GM12878 (cell line): ENCODE measurements around the gene EIF2A.
"Not testable (repeated sequence)": the region's sequence is repeated elsewhere in the genome, so short reads cannot be mapped to it uniquely, and the experiment has no call there.

Experiments used
- CBFB ChIP-seq: IDR thresholded peaks from 2 replicates; pipeline ENCODE4 v1.6.1; 2016; ENCODE audit warnings: antibody characterized with exemption, low read depth
- CEBPB ChIP-seq, 2 experiments: fragments of 150-350 bp in 1 of 2; IDR thresholded peaks; 2 replicates each; pipeline ENCODE4 v1.6.1; 2012 to 2014; ENCODE audit warnings: low read depth in 2 of 2, low read length in 2 of 2, borderline replicate concordance in 1 of 2, inconsistent platforms in 1 of 2
- EGR1 ChIP-seq, 2 experiments: IDR thresholded peaks; 1 replicate in 1 of 2; 2 replicates in 1 of 2; pipeline ENCODE4 v1.6.1; 2011 to 2012; ENCODE audit warnings: low read depth in 2 of 2, low read length in 2 of 2, borderline replicate concordance in 1 of 2, mild to moderate bottlenecking in 1 of 2, moderate library complexity in 1 of 2
- KDM1A ChIP-seq: fragments of 200-600 bp; sonication (generic); IDR thresholded peaks from 2 replicates; pipeline ENCODE4 v1.6.1; 2016; ENCODE audit warnings: borderline replicate concordance
- POLR2AphosphoS2 ChIP-seq: IDR thresholded peaks from 2 replicates; pipeline ENCODE4 v1.6.1; 2011; ENCODE audit warnings: low read depth, mild to moderate bottlenecking, low read length, improper control_type of control experiment, moderate library complexity
- SIN3A ChIP-seq: IDR thresholded peaks from 2 replicates; pipeline ENCODE4 v1.6.1; 2012; ENCODE audit warnings: low read depth, low read length, improper control_type of control experiment
- ZNF274 ChIP-seq: IDR thresholded peaks from one replicate; pipeline ENCODE4 v1.8.0; 2011; ENCODE audit not compliant: insufficient read length, insufficient read depth
- TF ChIP-seq, protein P1 (sequence below), 3 experiments: IDR thresholded peaks in 2 of 3; conservative IDR thresholded peaks in 1 of 3; 2 replicates each; pipeline ENCODE4 v1.5.1; 2011; ENCODE audit warnings: low read depth in 3 of 3, low read length in 3 of 3, mild to moderate bottlenecking in 3 of 3, control low read depth in 2 of 3, moderate library complexity in 2 of 3, inconsistent platforms in 1 of 3, mixed read lengths in 1 of 3; ENCODE audit not compliant: control insufficient read depth in 2 of 3, insufficient read depth in 1 of 3; ENCODE audit errors: extremely low read depth in 1 of 3

DNA sequence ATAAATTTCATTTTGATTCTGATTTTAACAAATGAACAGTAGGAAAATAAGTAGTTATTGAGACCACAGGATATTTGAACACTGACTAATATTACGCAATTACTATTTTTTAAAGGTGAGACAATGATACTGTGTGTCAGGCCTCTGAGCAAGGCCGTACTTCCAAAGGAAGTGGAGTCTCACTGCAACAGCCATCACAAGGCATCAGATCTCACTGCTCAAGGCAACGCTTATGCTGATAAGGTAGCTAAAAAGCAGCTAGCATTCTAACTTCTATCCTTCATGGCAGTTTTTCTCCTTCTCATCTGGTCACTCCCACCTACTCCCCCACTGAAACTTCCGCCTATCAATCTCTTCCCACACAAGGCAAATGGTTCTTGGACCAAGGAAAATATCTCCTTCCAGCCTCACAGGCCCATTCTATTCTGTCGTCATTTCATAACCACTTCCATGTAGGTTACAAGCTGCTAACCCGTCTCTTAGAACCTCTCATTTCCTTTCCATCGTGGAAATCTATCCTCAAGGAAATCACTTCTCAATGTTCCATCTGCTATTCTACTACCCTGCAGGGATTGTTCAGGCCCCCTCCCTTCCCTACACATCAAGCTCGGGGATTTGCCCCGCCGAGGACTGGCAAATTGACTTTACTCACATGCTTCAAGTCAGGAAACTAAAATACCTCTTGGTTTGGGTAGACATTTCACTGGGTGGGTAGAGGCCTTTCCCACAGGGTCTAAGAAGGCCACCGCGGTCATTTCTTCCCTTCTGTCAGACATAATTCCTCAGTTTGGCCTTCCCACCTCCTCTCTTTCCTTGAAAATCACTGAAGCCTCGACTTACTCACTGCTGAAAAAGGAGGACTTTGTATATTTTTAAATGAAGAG, 54.3 kb downstream of the EIF2A start:
- TF ChIP-seq, protein P1, sequence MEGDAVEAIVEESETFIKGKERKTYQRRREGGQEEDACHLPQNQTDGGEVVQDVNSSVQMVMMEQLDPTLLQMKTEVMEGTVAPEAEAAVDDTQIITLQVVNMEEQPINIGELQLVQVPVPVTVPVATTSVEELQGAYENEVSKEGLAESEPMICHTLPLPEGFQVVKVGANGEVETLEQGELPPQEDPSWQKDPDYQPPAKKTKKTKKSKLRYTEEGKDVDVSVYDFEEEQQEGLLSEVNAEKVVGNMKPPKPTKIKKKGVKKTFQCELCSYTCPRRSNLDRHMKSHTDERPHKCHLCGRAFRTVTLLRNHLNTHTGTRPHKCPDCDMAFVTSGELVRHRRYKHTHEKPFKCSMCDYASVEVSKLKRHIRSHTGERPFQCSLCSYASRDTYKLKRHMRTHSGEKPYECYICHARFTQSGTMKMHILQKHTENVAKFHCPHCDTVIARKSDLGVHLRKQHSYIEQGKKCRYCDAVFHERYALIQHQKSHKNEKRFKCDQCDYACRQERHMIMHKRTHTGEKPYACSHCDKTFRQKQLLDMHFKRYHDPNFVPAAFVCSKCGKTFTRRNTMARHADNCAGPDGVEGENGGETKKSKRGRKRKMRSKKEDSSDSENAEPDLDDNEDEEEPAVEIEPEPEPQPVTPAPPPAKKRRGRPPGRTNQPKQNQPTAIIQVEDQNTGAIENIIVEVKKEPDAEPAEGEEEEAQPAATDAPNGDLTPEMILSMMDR (IDR thresholded peaks at IDR 0.05 in 2 of 3, conservative IDR thresholded peaks at IDR 0.05 in 1 of 3; ENCODE audit: control insufficient read depth in 2 of 3, extremely low read depth in 1 of 3, insufficient read depth in 1 of 3, low read depth in 3 of 3, low read length in 3 of 3), result not testable (repeated sequence)
- not testable (repeated sequence) for TF ChIP-seq KDM1A; CBFB; ZNF274; CEBPB (IDR thresholded peaks at IDR 0.05; ENCODE audit: borderline replicate concordance in 1 of 2, low read depth in 2 of 2, low read length in 2 of 2); SIN3A; EGR1 (IDR thresholded peaks at IDR 0.05; ENCODE audit: borderline replicate concordance in 1 of 2, low read depth in 2 of 2, low read length in 2 of 2); POLR2AphosphoS2
